CD4-positive, alpha-beta T cell treated with Interleukin-17A for 1 hour (primary cell): ENCODE data around the gene LIN52.

Experiments
- DNase-seq: peaks from one replicate; pipeline ENCODE4 v3.0.0-alpha.2; 2020

Gene LIN52, protein sequence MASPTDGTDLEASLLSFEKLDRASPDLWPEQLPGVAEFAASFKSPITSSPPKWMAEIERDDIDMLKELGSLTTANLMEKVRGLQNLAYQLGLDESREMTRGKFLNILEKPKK

DNA sequence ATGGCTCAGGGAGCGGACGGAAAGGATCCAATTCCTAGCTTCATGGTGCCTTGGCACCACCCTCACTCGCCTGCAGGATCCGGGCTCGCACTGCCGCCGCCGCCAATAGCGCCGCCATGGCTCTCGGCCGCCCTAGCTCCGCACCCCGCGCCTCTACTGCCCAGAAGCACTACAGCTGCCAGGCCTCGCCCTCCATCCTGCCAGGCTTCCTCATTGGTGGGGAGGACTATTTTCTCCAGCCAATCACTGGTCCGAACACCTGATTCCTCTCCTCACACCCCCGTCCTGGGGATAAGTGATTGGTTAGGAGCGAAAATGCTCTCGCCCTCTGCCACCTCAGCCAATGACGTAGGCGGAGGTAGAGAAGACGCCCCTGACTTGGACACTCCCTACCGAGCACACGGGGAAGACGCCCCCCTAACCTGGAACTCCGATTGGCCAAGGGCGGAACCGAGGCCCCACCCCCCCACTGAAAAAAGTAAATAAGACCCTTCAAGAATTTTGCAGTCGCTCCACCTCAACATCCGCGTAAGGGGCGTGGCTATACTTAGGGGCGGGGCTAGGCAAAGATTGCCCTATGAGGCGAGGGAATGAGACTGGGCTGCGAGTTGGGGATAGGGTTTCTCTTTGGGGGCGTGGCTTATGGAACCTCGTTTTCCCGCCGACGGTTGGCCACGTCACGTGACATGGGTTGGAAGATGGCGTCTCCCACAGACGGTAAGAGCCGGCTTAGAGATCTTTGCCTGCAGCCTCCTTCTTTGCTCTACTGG, at the start of gene LIN52, which contains the start of gene ALDH6A1:
TSS of gene LIN52 (plus strand) at position 680 of the 770 bp plus-strand sequence. CDS start at position 699, 19 bp downstream.
TSS of gene ALDH6A1 (minus strand) at position 177 of the 770 bp plus-strand sequence. CDS start at position 118, 59 bp downstream.
- DNase-seq: peak; percentile 100

DNA sequence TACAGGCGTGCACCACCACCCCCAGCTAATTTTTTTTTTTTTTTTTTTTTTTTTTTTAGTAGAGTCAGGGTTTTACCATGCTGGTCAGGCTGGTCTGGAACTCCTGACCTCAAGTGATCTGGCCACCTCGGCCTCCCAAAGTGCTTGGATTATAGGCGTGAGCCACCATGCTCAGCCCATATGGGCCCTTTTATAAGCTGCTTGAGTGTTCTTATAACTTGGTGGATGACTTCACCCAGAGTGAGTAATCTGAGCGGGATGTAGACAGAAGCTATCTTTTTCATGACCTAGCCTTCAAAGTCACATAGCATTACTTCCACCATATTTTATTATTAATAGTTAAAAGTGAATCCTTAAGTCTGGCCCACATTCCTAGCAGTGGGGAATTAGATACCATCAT, 49.2 kb upstream of the LIN52 start:
- DNase-seq: no peak

DNA sequence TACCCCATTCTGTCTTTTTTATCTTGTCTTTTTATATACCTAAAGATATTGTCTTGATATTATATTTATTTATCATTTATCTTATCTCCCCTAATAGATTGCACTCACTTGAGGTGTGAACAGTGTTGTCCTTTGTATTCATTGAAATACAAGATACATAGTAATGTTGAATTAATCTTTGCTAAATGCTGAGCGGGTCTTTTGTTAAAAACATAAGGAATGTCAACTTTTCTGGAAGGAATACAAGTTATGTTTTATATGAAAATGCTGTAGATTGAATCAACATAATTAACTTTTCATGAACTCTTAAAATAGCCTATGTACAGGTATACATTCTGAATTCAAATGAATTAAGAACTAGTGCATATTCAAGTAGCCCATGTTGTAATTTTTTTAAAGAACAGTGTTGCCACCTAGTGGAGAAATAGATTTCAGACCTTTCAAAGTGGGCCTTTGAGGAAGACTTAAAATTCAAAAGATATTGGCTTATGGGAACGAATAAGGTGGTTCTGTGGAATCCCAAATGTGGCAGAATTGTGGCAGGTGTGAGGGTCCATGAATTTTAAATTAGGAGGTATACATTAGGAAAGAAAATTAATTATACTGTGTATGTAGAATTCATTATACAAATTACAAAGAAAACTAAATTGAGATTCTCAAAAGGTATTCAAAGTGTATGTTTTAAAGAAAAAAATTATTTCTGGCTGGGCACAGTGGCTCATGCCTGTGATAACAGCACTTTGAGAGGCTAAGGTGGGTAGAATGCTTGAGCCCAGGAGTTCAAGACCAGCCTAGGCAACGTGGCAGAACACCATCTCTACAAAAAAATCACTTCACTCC, 46.5 kb upstream of the LIN52 start:
- peak; percentile 75 for DNase-seq

DNA sequence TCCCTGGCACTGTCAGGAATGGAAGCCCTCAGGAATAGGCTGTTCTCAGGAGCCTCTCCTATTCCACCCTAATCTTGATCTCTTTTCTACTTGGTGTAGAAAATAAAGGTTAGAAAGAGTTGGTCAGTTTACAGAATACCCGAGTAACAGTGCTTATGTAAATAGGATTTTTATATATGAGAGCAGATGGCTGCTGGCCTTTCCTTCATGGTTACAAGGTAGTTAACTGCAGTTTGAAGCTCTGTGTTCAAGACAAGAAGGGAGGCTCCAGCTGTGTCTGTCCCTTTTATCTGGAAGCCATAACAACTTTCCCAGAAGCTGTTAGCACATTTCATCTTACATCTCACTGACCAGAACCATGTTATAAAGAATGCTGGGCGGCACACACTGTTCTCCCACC, 42.5 kb upstream of the LIN52 start:
- no peak for DNase-seq

DNA sequence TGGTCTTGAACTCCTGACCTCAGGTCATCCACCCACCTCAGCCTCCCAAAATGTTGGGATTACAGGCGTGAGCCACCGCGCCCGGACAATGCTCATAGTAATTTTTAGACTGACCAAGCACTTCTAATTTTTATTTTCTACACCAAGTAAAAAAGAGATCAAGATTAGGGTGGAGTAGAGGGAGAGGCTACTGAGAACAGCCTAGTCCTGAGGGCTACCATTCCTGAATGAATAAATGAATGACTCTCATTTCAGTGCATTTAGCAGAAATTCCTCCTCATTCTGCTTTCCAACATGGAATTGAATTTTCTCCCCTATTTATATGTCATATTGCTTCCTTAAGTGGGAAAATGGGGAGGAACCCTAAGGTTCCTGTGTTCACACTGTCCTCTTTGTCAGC, 39.2 kb upstream of the LIN52 start:
- no peak for DNase-seq

DNA sequence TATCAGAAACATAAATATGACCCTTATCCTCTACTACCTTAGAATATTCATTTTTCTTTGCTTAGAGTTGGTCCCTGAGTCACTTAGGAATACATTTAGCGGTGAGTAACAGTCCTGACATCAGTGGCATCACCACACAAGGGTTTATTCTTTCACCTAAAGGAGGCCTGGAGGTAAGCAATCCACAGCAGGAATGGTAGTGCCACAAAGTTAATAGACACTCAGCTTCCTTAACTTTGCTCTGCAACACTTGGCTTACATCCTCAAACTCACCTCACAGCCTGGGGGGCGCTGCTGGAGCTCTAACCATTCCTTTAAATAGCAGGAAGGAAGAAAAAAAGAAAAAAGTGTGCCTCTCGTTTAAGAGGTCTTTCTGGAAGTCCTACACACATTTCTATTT, 36.5 kb upstream of the LIN52 start:
- DNase-seq: no peak

DNA sequence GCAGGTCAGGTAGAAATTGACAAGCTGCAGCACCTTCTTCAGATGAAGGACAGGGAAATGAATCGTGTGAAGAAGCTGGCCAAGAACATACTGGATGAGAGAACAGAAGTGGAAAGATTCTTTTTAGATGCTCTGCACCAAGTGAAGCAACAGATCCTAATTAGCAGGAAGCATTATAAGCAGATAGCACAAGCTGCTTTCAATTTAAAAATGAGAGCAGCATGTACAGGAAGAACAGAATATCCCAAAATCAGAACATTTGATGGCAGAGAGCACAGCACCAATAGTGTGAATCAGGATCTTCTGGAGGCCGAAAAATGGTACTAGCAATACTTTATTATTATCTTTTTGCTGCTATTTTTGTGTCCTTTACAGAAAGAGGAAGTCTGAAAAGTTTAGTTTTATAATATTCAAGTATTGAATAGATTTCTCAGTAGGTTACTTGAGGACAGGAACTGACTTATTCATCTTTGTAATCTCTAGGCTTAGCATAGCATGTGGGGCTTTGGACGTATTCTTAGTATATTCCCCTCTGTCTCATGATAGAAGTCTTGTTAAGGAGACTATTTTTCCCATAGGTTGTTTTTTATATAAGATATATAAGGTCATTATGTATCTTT, 34.8 kb upstream of the LIN52 start:
- DNase-seq: no peak

DNA sequence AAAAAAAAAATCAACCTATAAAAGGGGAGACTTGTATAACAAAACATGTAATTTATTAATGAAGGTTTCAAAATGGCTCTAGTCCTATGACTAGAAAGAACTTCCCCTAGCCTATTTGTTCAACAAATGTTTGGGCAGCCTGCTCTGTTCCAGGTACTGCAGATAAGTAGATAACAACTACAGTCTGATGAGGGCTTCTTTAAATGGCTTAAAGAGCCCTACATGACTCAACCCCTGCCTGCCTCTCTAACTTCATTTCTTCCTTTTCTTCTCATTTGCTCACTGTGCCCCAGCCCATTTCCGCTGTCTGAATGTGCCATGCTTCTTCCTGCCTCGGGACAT, 22.0 kb upstream of the LIN52 start:
- DNase-seq: no peak

DNA sequence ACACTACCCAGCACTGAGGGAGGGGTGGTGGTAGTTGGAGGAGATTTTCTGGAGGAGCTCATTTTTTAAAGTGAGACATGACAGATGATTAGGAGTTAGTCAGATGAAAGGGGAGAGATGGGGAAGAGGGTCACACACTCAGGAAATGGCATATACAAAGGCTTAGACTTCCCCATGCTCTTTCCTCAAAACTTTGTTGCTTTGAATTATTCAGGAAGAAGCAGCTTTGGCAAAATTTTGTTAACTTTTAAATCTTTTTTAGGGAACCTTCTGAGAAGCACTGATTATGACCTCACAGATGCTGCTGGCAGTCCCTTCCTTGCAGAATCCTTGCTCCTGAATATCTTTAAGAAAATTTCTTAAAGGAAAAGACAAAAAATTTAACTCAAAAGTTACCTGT, 20.3 kb upstream of the LIN52 start:
- DNase-seq: no peak

DNA sequence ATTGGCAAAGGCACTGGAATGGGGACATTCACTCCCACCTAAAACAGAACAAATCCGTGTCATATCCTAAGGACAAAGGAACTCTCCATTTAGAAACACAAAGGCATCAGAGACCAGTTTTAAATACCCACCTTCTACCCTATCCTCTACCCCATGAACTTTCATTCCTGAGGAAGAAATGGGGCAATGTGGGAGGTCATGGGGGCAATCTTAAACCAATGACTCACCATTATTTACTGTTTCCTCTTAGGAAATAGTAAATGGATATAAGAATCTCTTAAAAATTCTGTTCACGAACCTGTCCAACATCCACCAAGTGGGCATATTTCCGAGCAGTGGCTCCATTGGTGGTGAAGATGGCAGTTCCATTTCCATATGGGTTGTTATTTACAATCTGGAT, 19.9 kb upstream of the LIN52 start:
- DNase-seq: no peak

DNA sequence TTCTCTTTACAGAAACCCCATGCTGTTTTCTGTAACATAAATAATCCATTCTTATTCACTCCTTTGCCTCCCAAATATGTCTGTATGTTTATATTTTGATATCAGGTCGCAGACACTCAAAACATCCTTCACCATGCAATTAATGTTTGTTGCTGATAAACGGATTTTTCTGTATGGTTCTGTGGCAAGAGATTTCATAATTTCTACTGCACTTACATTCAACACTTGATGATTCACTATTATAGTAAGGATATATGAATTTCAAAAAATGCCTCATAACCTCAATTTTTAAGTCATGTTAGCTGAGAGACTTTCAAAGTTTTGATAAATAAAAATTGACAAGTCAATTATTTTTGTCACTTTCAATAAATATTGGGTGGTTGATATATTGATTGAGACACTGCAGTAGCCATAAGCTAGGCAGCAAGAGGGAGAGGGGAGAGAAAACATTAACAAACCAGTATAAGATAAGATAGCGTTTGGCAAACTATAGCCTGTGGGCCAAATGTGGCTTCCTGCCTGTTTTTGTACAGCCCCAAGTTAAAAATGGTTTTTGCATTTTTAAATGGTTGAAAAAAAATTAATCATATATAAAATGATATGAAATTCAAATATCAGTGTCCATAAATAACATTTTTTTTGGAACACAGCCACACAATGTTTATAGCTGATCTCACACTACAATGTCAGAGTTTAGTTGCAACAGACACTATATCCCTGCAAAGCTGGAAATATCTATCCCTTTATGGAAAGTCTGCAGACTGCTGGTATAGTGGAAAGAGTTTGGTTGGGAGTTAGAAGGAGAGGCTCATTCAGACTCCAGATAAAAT, 18.8 kb upstream of the LIN52 start:
- DNase-seq: no peak

DNA sequence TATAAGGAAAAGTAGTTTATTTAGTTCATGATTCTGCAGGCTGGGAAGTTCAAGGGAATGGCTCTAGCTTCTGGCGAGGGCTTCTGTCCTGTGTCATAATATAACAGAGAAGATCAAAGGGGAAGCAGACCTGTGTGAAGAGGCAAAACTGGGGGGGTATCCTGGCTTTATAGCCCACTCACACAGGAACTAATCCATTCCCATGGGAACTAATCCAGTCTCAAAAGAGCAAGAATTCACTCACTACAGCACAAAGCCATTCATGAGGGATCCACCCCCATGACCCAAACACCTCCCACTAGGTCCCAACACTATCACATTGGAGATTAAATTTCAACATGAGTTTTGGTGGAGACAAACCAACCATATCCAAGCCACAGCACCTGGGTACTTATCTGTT, 7.4 kb upstream of the LIN52 start:
- no peak for DNase-seq

DNA sequence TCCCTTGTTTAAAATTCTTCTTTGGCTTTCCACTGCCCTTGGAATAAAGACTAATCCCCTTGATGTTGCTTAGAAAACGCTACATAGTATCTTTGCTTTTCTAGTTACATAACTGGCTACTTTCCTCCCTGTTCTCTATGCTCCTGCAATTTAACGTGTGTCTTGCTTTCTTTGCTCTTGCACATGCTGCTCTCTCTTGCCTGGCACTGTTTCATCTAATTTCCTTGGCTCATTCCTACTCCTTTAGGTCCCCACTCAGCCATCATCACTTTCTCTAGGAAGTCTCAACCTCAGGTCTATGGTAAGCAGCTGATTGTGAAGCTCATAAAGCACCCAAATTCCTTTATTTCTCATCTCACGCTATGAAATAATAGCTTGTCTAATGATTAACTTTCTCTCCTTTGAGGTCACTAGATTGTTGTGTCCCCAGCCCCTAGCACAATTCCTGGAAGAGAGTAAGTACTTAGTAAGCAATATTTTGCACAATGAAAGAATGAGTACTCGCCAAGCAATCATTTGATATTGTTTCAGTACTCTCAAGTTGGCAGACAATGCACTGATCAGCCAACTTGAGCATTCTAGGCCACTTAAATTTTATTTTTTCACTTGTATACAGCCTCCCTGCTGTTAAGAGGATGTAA, 3.8 kb upstream of the LIN52 start:
- no peak for DNase-seq

DNA sequence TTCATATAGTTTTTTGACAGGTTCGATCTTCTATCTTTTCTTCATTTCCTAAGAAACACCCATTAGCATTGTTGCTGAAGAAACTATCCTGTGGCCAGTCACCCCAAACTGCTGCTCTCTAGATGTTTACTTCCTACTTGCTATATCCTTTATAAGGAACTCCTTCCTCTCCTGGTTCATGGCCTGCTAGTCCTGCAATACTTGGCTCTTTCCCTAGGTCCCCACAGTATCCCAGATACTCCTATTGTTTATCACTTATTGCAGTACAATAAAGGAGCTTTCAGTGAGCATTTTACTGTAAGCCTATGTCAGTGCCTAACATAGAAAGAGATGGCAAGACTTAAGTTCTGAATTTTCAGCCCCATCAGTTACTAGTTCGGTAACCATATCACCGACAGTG, 3.3 kb upstream of the LIN52 start:
- DNase-seq: no peak

DNA sequence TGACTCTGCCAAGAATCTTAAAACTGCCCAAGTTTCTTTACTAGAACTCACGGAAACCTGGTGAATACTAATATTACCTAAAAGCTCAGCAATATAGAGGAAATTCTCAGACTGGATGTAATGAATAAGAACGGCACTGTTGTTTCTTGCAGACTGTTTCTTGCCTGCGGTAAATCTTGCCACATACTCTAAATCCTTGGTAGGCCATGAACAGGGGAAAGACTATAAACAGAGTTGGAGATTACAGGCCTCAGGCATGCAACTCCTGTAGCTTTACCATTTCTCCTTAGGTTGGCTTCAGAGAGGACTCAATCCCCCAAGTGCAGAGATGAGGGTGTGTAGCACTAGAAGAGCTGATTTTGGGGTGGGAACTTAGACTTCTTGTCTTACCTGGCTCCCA, 1.6 kb upstream of the LIN52 start:
- no peak for DNase-seq

DNA sequence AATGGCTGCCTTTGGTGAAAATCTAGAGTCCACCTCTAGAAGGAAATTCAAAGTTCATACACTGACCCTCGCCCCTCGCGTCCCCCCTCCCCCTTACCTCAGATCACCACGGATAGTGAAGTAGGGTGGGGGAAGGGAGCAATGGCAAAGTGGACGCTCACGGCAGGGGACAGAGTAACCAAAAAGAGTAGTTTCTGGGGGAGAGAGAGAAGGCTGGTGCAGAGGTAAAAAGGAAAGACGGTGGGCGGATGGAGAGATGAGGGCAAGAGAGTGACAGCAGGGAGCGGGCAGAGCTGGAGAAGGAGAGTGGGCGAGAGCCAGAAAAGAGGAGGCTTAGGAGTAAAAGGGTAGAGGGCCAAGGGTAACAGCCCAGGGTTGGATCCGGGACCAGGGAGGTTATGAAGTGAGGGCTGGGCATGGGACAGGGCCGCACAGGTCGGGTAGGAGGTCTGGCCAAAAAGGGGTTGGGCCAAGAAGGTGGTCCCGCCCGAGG, 926 bp upstream of the LIN52 start:
- no peak for DNase-seq

DNA sequence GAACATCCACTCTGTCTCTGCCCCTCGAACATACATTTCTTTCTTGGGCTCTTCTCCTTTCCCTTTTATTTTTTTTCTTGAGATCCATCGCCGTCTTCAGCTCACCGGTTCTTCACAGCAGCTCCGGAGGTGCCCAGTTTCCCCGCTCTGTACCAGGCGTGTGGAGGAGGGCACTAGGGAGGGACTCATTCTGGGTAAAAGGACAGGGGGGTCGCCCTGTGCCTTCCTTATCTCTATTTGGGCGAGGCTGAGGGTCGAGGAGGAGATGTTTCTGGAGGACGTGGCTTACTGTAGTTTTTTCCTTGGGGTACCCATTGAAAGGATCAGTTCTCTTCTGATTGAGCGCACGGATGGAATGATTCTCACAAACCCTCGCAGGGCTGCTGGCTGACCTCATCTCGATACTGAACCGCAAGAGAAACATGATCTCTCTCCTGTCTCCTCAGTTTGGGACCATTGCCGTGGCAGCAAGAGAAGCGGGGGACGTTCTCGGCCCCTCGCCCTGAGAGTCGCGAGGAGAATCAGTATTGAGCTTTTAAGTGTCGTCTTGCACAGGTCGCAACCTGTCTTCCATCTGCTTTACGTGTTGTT, 386 bp downstream of the LIN52 start:
- no peak for DNase-seq

DNA sequence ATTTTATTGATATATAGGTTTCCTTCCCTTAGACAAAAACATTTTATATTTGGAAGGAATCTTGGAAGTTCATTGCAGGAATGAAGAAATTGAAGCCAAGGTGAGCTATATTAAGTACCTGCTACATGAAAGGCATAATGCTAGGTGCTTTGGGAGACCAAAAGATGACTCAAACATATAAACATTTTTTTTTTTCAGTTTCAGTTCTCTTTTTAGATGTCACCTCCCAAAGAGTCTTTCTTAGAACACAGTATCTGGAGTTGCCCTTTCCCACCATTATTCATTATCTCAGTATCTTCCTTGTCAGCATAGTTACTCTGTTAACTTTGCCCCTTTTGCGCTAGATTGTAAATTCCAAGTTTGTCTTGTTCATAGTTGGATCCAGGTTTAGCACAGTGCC, 1.1 kb downstream of the LIN52 start:
- no peak for DNase-seq

DNA sequence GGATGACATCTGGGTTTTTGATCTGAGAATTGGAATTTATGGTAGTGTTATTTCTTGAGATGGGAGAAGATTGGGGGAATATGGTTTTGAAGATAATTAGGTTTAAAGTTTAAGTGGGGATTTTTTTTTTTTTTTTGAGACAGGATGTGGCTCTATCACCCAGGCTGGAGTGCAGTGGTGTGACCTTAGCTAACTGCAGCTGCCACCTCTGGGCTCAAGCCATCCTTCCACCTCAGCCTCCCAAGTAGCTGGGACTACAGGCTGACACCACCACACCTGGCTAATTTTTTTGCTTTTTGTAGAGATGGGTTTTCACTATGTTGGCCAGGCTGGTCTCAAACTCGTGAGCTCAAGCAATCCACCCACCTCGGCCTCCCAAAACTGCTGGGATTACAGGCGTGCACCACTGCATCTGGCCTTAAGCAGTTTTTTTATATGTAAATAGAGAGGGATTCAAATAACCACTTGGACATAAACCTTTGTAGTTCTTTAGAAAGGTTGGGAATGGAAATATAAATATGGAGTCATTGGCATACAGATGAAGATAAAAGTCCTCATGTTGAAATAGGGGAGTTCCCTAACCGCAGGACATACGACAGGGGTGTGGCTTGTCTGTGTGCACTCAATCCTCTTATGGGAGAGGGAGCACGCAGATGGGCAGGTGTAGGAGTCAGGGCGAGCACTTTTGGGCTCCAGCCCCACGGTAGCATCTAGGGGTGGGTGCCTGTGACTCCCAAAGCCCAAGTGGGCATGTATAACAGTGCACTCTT, 4.7 kb downstream of the LIN52 start:
- no peak for DNase-seq

DNA sequence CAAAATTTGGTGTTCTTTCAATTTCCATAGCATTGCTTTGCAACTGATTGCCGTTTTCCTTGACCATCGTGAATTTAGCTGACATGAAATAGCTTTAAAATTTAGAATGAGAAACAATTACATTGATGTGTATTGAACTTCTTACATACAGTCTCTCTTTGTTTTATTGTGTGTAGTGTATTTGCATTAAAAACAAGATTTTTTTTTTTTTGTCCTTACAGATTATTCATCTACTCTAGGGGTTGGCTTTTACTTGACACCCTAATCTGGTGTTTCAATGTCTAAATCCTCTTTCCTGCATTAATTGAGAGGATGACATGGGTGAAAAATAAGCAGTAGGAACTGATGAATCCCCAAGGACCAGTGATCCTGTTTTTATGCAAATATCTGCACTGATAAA, 20.6 kb downstream of the LIN52 start:
- DNase-seq: no peak

DNA sequence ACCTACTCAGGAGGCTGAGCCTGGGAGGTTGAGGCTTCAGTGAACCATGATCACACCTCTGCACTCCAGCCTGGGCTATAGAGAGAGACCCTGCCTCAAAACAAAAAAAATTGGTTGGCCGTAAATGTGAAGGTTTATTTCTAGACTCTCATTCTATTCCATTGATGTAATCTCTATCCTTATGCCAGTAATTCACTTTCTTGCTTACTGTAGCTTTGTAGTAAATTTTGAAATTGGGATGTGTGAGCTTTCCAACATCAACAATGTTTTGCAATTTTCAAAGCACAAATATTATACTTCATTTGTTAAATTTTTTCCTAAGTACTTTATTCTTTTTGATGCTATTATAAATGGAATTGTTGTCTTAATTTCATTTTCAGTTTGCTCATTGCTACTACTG, 24.6 kb downstream of the LIN52 start:
- no peak for DNase-seq
